HCT116 (cell line): ENCODE measurements around the gene CPA5.
"Not testable (repeated sequence)": the region's sequence is repeated elsewhere in the genome, so short reads cannot be mapped to it uniquely, and the experiment has no call there.

ENCODE experiments used
- TCF7L2 ChIP-seq: IDR thresholded peaks from 2 replicates; pipeline ENCODE4 v1.7.0; 2011; ENCODE audit warnings: borderline replicate concordance, inconsistent platforms; ENCODE audit not compliant: insufficient read depth, insufficient read length; ENCODE audit errors: extremely low read depth
- ZNF274 ChIP-seq: fragments of 200-500 bp; sonication (Bioruptor generic); IDR thresholded peaks from 2 replicates; pipeline ENCODE4 v1.6.1; 2014; ENCODE audit warnings: mild to moderate bottlenecking, low read depth, low read length, inconsistent platforms

GRCh38 chr7:130376461-130376860 lies 31.8 kb downstream of the CPA5 start:
- TF ChIP-seq ZNF274, TCF7L2: not testable (repeated sequence)
